ENCODE data around the gene SAXO2.
"Not testable (repeated sequence)": the region's sequence is repeated elsewhere in the genome, so short reads cannot be mapped to it uniquely, and the experiment has no call there.

SAXO2 gene

GRCh38 chr15:82298520-82298919 lies 35.9 kb downstream of the SAXO2 start:
- no peak for TF ChIP-seq CTCF (IDR thresholded peaks at IDR 0.05; ENCODE audit: control insufficient read depth, extremely low read depth, insufficient read depth)
- no peak for DNase-seq (ENCODE audit: low read depth)
- no peak overlapping the region for H3K4me3 ChIP-seq (ENCODE audit: low read depth, low read length)

- H3K4me3 ChIP-seq (ENCODE audit: low read depth, low read length): not testable (repeated sequence)
Measured at GRCh38 chr15:82299511-82299914, 36.9 kb downstream of the SAXO2 start.

GRCh38 chr15:82300326-82300725 lies 37.7 kb downstream of the SAXO2 start:
- DNase-seq (ENCODE audit: low read depth); H3K4me3 ChIP-seq (ENCODE audit: low read depth, low read length): not testable (repeated sequence)

More at GRCh38 chr15:82299511-82299914, 36.9 kb downstream of the SAXO2 start:
- not testable (repeated sequence) for DNase-seq (ENCODE audit: low read depth)

- no peak for DNase-seq (ENCODE audit: low read depth)
- no peak overlapping the region for H3K4me3 ChIP-seq (ENCODE audit: low read depth, low read length)
- no peak for TF ChIP-seq CTCF (IDR thresholded peaks at IDR 0.05; ENCODE audit: control insufficient read depth, extremely low read depth, insufficient read depth)
Measured at GRCh38 chr15:82300883-82301282, 38.3 kb downstream of the SAXO2 start.

- no peak overlapping the region for H3K4me3 ChIP-seq (ENCODE audit: low read depth, low read length)
- DNase-seq (ENCODE audit: low read depth): no peak
- TF ChIP-seq CTCF (IDR thresholded peaks at IDR 0.05; ENCODE audit: control insufficient read depth, extremely low read depth, insufficient read depth): no peak
Measured at GRCh38 chr15:82301296-82302016, 38.8 kb downstream of the SAXO2 start.

GRCh38 chr15:82303956-82304777 lies 41.5 kb downstream of the SAXO2 start:
- TF ChIP-seq CTCF (IDR thresholded peaks at IDR 0.05; ENCODE audit: control insufficient read depth, extremely low read depth, insufficient read depth): no peak
- H3K4me3 ChIP-seq (ENCODE audit: low read depth, low read length): no peak overlapping the region
- DNase-seq (ENCODE audit: low read depth): no peak

GRCh38 chr15:82304778-82305090 lies 42.1 kb downstream of the SAXO2 start:
- no peak for TF ChIP-seq CTCF (IDR thresholded peaks at IDR 0.05; ENCODE audit: control insufficient read depth, extremely low read depth, insufficient read depth)
- H3K4me3 ChIP-seq (ENCODE audit: low read depth, low read length): no peak overlapping the region
- DNase-seq (ENCODE audit: low read depth): no peak

- DNase-seq (ENCODE audit: low read depth): no peak
- TF ChIP-seq CTCF (IDR thresholded peaks at IDR 0.05; ENCODE audit: control insufficient read depth, extremely low read depth, insufficient read depth): no peak
- no peak overlapping the region for H3K4me3 ChIP-seq (ENCODE audit: low read depth, low read length)
Measured at GRCh38 chr15:82305621-82306048, 43.0 kb downstream of the SAXO2 start.
